ENCODE measurements around the gene CBX1. TPM values are rescaled to one million over a fixed set of nuclear protein-coding genes. Genes with fewer than 3 reads are reported as not detected.
"Not testable (repeated sequence)": the region's sequence is repeated elsewhere in the genome, so short reads cannot be mapped to it uniquely, and the experiment has no call there.

The CBX1 gene
- total and polyA plus RNA-seq, 12 donors = 13.2 to 56.3 (median 37.3) TPM

DNA sequence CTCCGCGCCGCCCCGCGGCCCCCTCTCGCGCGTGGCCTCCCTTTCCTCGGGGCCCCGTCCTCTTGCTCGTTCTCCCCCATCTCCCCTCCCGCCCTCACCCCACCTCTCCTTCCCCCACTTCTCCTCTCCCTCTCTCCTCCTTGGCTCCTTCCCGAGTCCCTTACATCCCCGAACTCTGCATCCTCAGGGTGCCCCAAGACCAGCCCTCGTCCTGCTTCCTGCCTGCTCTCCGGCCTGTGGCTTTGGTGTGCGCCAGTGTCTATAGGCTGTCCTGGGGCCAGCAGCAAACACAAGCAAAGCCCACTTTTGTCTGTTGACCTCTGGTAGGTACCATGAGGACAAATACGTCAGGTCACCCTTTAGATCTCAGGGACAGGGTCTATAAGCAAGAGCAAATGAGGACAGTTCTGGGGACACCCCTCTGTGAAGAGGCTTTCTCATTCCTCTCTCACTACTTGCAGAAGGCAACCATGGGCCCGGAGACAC, 63.4 kb downstream of the CBX1 start:
- TF ChIP-seq POLR2A (IDR thresholded peaks at IDR 0.05) = no peak
- TF ChIP-seq, protein P1, sequence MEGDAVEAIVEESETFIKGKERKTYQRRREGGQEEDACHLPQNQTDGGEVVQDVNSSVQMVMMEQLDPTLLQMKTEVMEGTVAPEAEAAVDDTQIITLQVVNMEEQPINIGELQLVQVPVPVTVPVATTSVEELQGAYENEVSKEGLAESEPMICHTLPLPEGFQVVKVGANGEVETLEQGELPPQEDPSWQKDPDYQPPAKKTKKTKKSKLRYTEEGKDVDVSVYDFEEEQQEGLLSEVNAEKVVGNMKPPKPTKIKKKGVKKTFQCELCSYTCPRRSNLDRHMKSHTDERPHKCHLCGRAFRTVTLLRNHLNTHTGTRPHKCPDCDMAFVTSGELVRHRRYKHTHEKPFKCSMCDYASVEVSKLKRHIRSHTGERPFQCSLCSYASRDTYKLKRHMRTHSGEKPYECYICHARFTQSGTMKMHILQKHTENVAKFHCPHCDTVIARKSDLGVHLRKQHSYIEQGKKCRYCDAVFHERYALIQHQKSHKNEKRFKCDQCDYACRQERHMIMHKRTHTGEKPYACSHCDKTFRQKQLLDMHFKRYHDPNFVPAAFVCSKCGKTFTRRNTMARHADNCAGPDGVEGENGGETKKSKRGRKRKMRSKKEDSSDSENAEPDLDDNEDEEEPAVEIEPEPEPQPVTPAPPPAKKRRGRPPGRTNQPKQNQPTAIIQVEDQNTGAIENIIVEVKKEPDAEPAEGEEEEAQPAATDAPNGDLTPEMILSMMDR (IDR thresholded peaks at IDR 0.05) = no peak
- Histone ChIP-seq H3K9me3 (replicated peaks in 1 of 3) (no peaks in the 10 kb centered on the region), H3K4me3 (peak overlapping the region in 1 of 4 donors; percentile 60), H3K27ac (peak overlapping the region in 1 of 5 donors; percentile 75), H3K27me3 (no peaks in the 10 kb centered on the region), H3K36me3 (replicated peaks in 1 of 2) (no peaks in the 10 kb centered on the region), H3K4me1 (replicated peaks in 1 of 2) (peaks cover 0 to 13% of the 10 kb centered on the region in 2 donors)
- intact Hi-C loops (cut with DNase I) = no loop called here
- no peak for DNase-seq
- 9 to 24% (median 20%) methylated on average over 7 to 19 of the region's 19 CpGs for WGBS, 4 donors

DNA sequence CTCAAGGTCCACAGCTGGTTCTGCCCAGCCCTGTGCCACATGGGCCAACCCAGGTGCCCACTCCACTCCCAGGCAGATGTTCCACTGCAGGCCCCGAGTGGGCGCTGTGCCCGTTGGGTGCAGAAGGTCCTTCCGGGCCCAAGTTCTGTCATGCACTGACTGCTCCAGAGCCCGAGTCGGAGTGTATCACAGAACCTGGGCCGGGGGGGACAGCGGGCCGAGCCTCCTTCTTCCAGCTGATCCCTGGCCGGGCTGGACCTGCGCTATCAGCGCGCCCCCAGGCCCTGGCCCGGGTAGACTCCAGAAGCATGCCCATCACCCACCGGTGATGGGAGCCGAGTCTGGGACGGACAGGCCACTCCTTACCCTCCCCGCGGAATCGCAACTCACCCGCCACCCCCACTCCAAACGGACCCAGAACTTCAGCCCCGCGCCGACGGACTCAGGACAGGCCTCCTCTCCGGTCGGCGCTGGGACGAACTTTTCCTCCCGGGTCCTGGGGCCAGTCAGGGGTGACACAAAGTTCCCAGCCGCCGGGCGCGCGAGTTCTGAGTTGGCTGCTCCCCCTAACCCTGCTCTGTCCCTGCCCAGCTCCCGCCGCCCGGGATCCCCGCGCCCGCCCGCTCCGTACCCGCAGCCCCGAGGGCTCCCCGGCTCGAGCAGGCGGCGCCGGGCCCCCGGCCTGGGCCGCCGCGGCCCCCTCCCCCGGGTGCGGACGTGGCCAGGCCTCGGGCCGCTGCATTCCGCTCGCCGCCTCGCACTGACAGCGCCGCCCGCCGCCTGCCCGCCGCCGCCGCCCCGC, 64.0 kb downstream of the CBX1 start, which contains the start of gene COPZ2:
COPZ2 (minus strand) TSS at position 762 of the 802 bp plus-strand sequence; CDS start at position 742, 20 bp downstream.
- Histone ChIP-seq H3K4me1 (replicated peaks in 1 of 2) (peaks cover 0 to 13% of the 10 kb centered on the region in 2 donors), H3K27ac (peak within 1 kb of the TSS in 3 of 5 donors; percentile 35 to 75 (median 65)), H3K27me3 (no peaks in the 10 kb centered on the region), H3K4me3 (peak within 1 kb of the TSS in 3 of 4 donors; percentile 28 to 60 (median 37)), H3K36me3 (replicated peaks in 1 of 2) (no peaks in the 10 kb centered on the region), H3K9me3 (replicated peaks in 1 of 3) (no peaks in the 10 kb centered on the region)
- DNase-seq = peak; percentile 58 to 86 (median 78)
- intact Hi-C loops (cut with DNase I) = no loop called here
- TF ChIP-seq POLR2A (IDR thresholded peaks at IDR 0.05) = peak in 1 of 2 donors; percentile 37
- TF ChIP-seq, protein P1 (IDR thresholded peaks at IDR 0.05) = peak; percentile 10 to 67 (median 52)
- WGBS, 4 donors = 0 to 6% (median 3%) methylated on average over 13 to 73 of the region's 73 CpGs; no CpG with 5 or more reads in 1 of the 4 donors

GRCh38 chr17:48036693-48037035, 64.6 kb downstream of the CBX1 start:
- H3K27ac ChIP-seq = peak overlapping the region in 2 of 5 donors; percentile 65 to 75
- no peak for TF ChIP-seq POLR2A (IDR thresholded peaks at IDR 0.05)

GRCh38 chr17:48034734-48035133, 66.5 kb downstream of the CBX1 start:
- DNase-seq; H3K36me3 ChIP-seq (replicated peaks in 1 of 2); H3K27me3 ChIP-seq; H3K4me3 ChIP-seq; intact Hi-C loops (cut with DNase I); H3K9me3 ChIP-seq (replicated peaks in 1 of 3); H3K27ac ChIP-seq: not testable (repeated sequence)
- 88 to 91% (median 91%) methylated on average over 9 to 12 of the region's 12 CpGs for WGBS, 4 donors
- H3K4me1 ChIP-seq (replicated peaks in 1 of 2) = peaks cover 0 to 13% of the 10 kb centered on the region in 2 donors

More at GRCh38 chr17:48036693-48037035, 64.6 kb downstream of the CBX1 start:
- H3K9me3 ChIP-seq (replicated peaks in 1 of 3) = no peaks in the 10 kb centered on the region
- peaks cover 0 to 13% of the 10 kb centered on the region in 2 donors for H3K4me1 ChIP-seq (replicated peaks in 1 of 2)
- no peaks in the 10 kb centered on the region for H3K36me3 ChIP-seq (replicated peaks in 1 of 2)
- intact Hi-C loops (cut with DNase I) = no loop called here
- H3K27me3 ChIP-seq = no peaks in the 10 kb centered on the region
- no peak for DNase-seq
- 2 to 43% (median 31%) methylated on average over 4 to 6 of the region's 6 CpGs for WGBS, 4 donors
- H3K4me3 ChIP-seq = peak overlapping the region in 2 of 4 donors; percentile 37 to 60

- WGBS, 4 donors = 77 to 94% (median 87%) methylated on average over 6 of the region's 6 CpGs
- Histone ChIP-seq H3K4me3 (no peak overlapping the region), H3K27me3 (no peaks in the 10 kb centered on the region), H3K4me1 (replicated peaks in 1 of 2) (peaks cover 0 to 6% of the 10 kb centered on the region in 2 donors), H3K9me3 (replicated peaks in 1 of 3) (no peaks in the 10 kb centered on the region), H3K27ac (no peak overlapping the region), H3K36me3 (replicated peaks in 1 of 2) (no peaks in the 10 kb centered on the region)
- no peak for DNase-seq
- no peak for TF ChIP-seq POLR2A (IDR thresholded peaks at IDR 0.05)
- TF ChIP-seq, protein P1 (IDR thresholded peaks at IDR 0.05) = no peak
- intact Hi-C loops (cut with DNase I) = no loop called here
Observed at GRCh38 chr17:48031966-48032365, 69.3 kb downstream of the CBX1 start.
